ENCODE measurements around the gene SPON1. TPM values are rescaled to one million over a fixed set of nuclear protein-coding genes. Genes with fewer than 3 reads are reported as not detected.

Gene SPON1
- total RNA-seq, 1 experiment from 2014 or later: 0.10 TPM

DNA sequence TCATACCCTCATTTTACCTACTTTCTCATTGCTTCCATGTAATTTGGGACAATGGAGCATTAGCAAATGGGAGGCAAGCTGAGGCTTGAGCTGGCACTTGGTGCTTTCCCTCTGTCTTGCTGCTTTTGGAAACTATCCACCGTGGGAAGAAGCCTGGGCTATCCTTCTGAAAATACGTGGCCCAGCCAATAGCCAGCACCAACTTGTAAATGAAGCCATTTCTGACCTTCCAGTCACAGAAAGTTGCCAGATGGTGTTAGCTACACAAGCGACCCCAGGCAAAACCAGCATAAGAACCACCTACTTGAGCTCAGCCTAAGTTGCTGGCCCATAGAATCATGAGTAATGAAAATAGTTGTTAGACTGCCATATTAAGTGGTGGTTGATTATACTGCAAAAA lies 18.5 kb upstream of the SPON1 start:
- no peak overlapping the region for H3K4me3 ChIP-seq (ENCODE audit: low read depth in 2 of 2, low read length in 2 of 2)
- H3K36me3 ChIP-seq (ENCODE audit: control insufficient read depth, insufficient read depth, low read length): no peaks in the 10 kb centered on the region
- H3K9me3 ChIP-seq (ENCODE audit: control insufficient read depth, insufficient read depth, low read depth, low read length): no peaks in the 10 kb centered on the region
- POLR2A ChIA-PET: no interaction called here
- H3K27ac ChIP-seq (ENCODE audit: low read length): no peak overlapping the region
- intact Hi-C loops (cut with micrococcal nuclease; ENCODE audit: unreplicated experiment): no loop called here
- H3K27me3 ChIP-seq (ENCODE audit: control insufficient read depth, insufficient read depth, low read length): peaks cover 3% of the 10 kb centered on the region; the same call in 1 of the 2 replicates
- H3K4me1 ChIP-seq (ENCODE audit: control insufficient read depth, insufficient read depth, low read length): no peaks in the 10 kb centered on the region
- no peak for ATAC-seq
- CTCF ChIA-PET: no interaction called here
- TF ChIP-seq, protein P1, sequence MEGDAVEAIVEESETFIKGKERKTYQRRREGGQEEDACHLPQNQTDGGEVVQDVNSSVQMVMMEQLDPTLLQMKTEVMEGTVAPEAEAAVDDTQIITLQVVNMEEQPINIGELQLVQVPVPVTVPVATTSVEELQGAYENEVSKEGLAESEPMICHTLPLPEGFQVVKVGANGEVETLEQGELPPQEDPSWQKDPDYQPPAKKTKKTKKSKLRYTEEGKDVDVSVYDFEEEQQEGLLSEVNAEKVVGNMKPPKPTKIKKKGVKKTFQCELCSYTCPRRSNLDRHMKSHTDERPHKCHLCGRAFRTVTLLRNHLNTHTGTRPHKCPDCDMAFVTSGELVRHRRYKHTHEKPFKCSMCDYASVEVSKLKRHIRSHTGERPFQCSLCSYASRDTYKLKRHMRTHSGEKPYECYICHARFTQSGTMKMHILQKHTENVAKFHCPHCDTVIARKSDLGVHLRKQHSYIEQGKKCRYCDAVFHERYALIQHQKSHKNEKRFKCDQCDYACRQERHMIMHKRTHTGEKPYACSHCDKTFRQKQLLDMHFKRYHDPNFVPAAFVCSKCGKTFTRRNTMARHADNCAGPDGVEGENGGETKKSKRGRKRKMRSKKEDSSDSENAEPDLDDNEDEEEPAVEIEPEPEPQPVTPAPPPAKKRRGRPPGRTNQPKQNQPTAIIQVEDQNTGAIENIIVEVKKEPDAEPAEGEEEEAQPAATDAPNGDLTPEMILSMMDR (IDR thresholded peaks at IDR 0.05): no peak
- TF ChIP-seq SIN3A (IDR thresholded peaks at IDR 0.05; ENCODE audit: borderline replicate concordance, insufficient read depth, low read depth, low read length): no peak
- TF ChIP-seq, protein P2, sequence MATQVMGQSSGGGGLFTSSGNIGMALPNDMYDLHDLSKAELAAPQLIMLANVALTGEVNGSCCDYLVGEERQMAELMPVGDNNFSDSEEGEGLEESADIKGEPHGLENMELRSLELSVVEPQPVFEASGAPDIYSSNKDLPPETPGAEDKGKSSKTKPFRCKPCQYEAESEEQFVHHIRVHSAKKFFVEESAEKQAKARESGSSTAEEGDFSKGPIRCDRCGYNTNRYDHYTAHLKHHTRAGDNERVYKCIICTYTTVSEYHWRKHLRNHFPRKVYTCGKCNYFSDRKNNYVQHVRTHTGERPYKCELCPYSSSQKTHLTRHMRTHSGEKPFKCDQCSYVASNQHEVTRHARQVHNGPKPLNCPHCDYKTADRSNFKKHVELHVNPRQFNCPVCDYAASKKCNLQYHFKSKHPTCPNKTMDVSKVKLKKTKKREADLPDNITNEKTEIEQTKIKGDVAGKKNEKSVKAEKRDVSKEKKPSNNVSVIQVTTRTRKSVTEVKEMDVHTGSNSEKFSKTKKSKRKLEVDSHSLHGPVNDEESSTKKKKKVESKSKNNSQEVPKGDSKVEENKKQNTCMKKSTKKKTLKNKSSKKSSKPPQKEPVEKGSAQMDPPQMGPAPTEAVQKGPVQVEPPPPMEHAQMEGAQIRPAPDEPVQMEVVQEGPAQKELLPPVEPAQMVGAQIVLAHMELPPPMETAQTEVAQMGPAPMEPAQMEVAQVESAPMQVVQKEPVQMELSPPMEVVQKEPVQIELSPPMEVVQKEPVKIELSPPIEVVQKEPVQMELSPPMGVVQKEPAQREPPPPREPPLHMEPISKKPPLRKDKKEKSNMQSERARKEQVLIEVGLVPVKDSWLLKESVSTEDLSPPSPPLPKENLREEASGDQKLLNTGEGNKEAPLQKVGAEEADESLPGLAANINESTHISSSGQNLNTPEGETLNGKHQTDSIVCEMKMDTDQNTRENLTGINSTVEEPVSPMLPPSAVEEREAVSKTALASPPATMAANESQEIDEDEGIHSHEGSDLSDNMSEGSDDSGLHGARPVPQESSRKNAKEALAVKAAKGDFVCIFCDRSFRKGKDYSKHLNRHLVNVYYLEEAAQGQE (IDR thresholded peaks at IDR 0.05; ENCODE audit: insufficient read depth in 1 of 2, low read depth in 2 of 2, low read length in 1 of 2): no peak
- no peak for TF ChIP-seq POLR2AphosphoS5 (IDR thresholded peaks at IDR 0.05; ENCODE audit: low read depth, low read length)
- TF ChIP-seq TCF7L2 (IDR thresholded peaks at IDR 0.05; ENCODE audit: low read depth, low read length): no peak
- BruUV-seq (replicated peaks): no TSS peak
- in situ Hi-C loops (cut with HindIII; ENCODE audit: low pct_unique_long_range_greater_than_20kb, low sequenced_read_pairs): no loop called here
- no peak for DNase-seq (ENCODE audit: low read depth, low spot score)

DNA sequence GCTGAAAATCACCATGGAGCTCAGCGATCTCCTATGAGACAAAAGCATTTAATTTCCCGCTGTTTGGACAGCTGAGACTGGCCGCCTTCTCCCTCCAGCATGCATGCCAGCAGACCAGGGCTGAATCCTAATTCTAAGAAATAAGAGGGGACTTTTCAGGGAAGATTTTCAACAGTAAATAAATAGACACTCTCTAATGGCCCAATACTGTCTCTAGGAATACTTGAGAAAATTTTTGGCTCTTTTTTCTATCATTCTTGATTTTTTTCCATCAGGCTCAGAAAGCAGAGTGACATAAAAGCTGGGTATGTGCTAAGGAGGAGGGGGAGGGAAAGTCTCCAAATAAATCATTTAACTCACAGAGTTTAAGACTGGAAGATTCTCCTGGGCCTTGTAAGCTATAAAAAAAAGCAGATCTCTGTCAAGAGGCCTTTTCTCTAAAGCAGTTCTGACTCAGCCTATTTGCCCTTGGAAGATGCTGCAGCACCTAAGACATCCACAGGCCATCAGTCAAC lies 17.6 kb upstream of the SPON1 start:
- CTCF ChIA-PET: no interaction called here
- POLR2A ChIA-PET: no interaction called here
- Histone ChIP-seq H3K36me3 (ENCODE audit: control insufficient read depth, insufficient read depth, low read length) (no peaks in the 10 kb centered on the region), H3K4me3 (ENCODE audit: low read depth in 2 of 2, low read length in 2 of 2) (no peak overlapping the region), H3K4me1 (ENCODE audit: control insufficient read depth, insufficient read depth, low read length) (no peaks in the 10 kb centered on the region), H3K27me3 (ENCODE audit: control insufficient read depth, insufficient read depth, low read length) (peaks cover 3% of the 10 kb centered on the region; the same call in 1 of the 2 replicates), H3K9me3 (ENCODE audit: control insufficient read depth, insufficient read depth, low read depth, low read length) (no peaks in the 10 kb centered on the region), H3K27ac (ENCODE audit: low read length) (no peak overlapping the region)
- ATAC-seq (no peak), DNase-seq (ENCODE audit: low read depth, low spot score) (no peak)
- TF ChIP-seq, protein P2 (IDR thresholded peaks at IDR 0.05; ENCODE audit: insufficient read depth in 1 of 2, low read depth in 2 of 2, low read length in 1 of 2): no peak
- TF ChIP-seq, protein P1 (IDR thresholded peaks at IDR 0.05): no peak
- TF ChIP-seq TCF7L2 (IDR thresholded peaks at IDR 0.05; ENCODE audit: low read depth, low read length) (no peak), SIN3A (IDR thresholded peaks at IDR 0.05; ENCODE audit: borderline replicate concordance, insufficient read depth, low read depth, low read length) (no peak), POLR2AphosphoS5 (IDR thresholded peaks at IDR 0.05; ENCODE audit: low read depth, low read length) (no peak)
- no TSS peak for BruUV-seq (replicated peaks)
- in situ Hi-C loops (cut with HindIII; ENCODE audit: low pct_unique_long_range_greater_than_20kb, low sequenced_read_pairs) (no loop called here), intact Hi-C loops (cut with micrococcal nuclease; ENCODE audit: unreplicated experiment) (no loop called here)
